IPS-15b (cell line): ENCODE data around the gene C10orf105.

ENCODE experiments used
- H3K27me3 ChIP-seq: one replicate; pipeline ENCODE4 v1.6.1; 2013; ENCODE audit warnings: low read length; ENCODE audit not compliant: control insufficient read depth, insufficient read depth
- H3K36me3 ChIP-seq: one replicate; pipeline ENCODE4 v1.6.1; 2013; ENCODE audit warnings: low read length; ENCODE audit not compliant: control insufficient read depth, insufficient read depth
- H3K4me1 ChIP-seq: one replicate; pipeline ENCODE4 v1.6.1; 2013; ENCODE audit warnings: mild to moderate bottlenecking, low read length; ENCODE audit not compliant: control insufficient read depth, insufficient read depth
- H3K4me3 ChIP-seq: one replicate; pipeline ENCODE4 v1.5.1; 2013; ENCODE audit warnings: low read depth, low read length
- H3K9ac ChIP-seq: one replicate; pipeline ENCODE4 v1.6.1; 2013; ENCODE audit warnings: low read depth, mild to moderate bottlenecking, low read length
- H3K9me3 ChIP-seq: one replicate; pipeline ENCODE4 v1.6.1; 2013; ENCODE audit warnings: mild to moderate bottlenecking, low read length; ENCODE audit not compliant: control insufficient read depth, insufficient read depth

C10orf105 gene

DNA sequence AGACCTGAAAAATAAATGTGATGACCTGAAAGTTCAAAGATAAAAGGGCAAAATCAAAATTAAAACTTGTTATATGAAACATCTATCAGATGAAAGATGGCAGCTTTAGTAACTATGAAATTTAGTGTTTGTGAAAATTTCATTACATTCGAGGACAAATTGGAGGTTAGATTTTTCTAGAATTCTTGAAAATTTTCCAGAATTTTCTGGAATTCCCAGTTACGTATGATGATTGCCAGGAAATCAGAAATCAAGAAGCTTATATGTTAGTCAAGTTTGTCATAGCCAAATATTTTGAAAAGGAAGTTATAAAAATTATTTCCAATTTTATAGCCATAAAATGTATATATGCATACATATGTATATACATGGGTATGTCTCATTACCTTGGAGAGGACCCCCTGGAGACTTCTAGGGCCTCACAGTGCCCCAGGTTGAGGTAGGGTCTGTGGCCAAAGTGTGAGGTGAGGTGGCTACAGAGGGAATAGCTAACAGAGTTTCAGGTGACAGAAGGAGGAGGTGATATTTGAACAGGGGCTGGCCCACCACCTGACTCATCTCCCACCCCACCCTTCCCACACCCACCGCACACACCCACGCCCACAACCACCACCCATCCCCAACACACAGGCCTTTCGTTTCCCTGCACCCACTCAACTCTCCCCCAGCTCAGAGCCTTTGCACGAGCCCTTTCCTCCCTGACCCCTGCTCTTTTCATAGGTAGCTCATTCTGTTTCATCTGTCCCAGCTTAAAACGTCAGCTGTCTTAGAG, 21.5 kb downstream of the C10orf105 start:
- Histone ChIP-seq H3K36me3 (no peaks in the 10 kb centered on the region), H3K9ac (no peak overlapping the region), H3K27me3 (no peaks in the 10 kb centered on the region), H3K4me3 (no peak overlapping the region), H3K9me3 (no peaks in the 10 kb centered on the region), H3K4me1 (no peaks in the 10 kb centered on the region)

DNA sequence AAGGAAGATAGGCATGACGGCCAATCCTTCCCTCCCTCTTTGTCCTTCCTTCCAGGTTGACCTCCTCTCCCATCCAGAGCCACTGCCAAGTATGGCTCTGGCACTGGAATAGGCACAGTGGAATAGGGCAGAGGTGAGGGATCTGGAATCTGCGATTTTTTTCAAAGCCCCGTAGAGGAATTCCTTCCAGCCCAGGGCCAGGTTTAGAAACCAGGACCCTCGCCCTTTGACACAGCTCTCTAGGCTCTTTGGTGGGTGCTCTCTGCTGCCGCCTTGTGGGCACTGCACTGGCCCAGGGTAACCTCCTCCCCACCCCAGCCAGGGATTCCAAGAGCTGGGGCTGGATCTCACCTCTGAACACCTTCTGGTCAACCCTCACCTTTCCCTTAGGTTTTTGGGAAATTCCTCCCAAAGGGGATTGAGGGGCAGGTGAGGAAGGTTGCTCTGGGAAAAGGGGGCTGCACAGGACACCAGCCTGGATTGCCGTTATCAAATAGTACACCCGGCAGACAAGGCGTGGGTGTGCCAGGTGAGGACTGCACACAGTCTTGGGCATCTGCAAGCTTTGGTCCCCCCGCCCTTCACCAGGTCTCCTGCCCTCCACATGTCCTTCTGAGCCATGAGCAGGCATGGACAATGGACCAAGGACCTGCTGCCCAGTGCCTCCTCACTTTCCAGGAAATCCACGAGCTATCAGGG, 22.8 kb downstream of the C10orf105 start:
- Histone ChIP-seq H3K9me3 (no peaks in the 10 kb centered on the region), H3K9ac (no peak overlapping the region), H3K4me1 (no peaks in the 10 kb centered on the region), H3K36me3 (no peaks in the 10 kb centered on the region), H3K4me3 (no peak overlapping the region), H3K27me3 (no peaks in the 10 kb centered on the region)

DNA sequence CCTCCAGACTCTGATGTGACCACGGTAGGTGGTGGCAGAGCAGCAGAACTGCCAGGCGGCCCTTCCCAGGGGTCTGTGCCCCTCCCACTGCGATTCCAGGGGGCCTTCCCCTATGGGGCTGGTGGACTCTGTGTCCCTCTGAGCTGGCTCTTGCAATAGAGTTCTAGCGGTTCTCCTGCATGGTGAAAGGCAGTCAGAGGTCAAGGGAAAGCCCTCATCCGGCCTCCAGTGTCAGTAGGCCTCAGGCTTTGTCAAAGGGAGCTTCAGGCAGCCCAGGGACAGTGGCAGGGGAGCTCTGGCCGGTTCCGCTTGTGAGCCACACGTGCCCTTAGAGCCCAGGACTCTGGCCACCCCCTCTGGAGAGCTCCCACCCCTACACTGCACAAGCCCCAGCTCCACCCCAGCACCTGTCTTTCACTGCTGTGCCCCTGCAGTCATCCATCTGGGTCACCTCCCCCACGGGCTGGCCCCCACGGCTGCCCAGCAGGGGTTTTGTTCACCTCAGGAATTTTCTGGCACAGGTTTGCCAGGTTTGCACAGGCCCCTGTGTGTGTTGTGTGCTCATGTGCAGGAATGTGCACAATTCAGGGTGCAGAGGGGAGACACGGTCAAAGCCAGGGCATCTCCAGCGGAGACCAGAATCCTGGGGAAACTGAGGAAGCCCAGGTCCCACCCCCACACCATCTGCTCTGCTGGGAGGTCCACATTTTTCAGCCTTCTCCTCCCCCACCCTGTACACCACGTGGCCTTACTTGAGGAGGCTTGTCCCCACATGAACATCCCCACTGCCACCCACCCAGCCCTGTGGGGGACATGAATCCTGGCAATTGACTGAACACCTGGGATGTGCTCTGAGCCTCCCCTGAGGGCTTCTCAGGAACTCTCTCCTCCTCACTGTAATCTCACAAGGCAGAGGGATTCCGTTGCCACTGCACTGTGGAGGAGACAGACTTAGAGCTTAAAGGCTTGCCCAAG, 23.8 kb downstream of the C10orf105 start:
- Histone ChIP-seq H3K4me3 (no peak overlapping the region), H3K4me1 (no peaks in the 10 kb centered on the region), H3K9ac (no peak overlapping the region), H3K9me3 (no peaks in the 10 kb centered on the region), H3K27me3 (no peaks in the 10 kb centered on the region), H3K36me3 (no peaks in the 10 kb centered on the region)

DNA sequence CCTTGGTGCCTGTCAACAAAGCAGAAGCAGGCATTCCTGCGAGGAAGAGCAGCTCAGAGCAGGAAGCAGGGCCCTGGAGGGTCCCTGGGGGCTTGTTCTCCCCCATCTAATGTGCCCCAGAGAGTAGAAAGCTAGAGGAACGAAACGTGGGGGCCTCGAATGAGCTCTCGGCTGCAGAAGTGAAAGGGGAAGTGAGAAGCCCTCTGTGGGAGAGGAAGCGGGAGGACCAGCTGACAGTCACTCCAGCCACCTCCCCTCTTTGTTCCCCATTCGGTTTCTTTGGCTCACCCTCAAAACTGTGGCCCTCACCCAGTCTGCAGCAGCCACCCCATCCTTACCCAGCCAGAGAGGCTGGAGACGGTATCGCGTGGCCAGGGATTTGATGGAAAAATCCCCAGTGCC, 25.0 kb downstream of the C10orf105 start:
- Histone ChIP-seq H3K4me1 (no peaks in the 10 kb centered on the region), H3K27me3 (no peaks in the 10 kb centered on the region), H3K9me3 (no peaks in the 10 kb centered on the region), H3K36me3 (no peaks in the 10 kb centered on the region), H3K9ac (no peak overlapping the region), H3K4me3 (no peak overlapping the region)

DNA sequence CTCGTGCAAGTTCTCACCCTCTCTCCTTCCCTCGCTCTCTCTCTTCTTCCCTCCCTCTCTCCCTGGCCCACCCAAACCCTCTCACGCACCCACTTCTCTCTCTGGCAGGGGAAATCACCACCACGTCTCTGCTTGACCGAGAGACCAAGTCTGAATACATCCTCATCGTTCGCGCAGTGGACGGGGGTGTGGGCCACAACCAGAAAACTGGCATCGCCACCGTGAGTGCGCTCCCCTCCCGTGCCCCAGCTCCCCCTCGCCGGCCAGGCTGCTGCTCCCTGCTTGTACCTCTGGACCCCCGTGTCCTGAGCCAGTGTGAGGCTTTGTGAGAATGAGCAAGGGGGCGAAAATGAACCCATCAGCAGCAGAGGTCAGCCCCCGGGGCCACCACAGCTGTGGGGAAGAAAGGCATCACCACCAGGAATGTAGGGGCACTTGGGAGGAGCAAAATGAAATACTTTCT, 25.5 kb downstream of the C10orf105 start:
- Histone ChIP-seq H3K4me1 (no peaks in the 10 kb centered on the region), H3K27me3 (no peaks in the 10 kb centered on the region), H3K36me3 (no peaks in the 10 kb centered on the region), H3K9me3 (no peaks in the 10 kb centered on the region), H3K9ac (no peak overlapping the region), H3K4me3 (no peak overlapping the region)

DNA sequence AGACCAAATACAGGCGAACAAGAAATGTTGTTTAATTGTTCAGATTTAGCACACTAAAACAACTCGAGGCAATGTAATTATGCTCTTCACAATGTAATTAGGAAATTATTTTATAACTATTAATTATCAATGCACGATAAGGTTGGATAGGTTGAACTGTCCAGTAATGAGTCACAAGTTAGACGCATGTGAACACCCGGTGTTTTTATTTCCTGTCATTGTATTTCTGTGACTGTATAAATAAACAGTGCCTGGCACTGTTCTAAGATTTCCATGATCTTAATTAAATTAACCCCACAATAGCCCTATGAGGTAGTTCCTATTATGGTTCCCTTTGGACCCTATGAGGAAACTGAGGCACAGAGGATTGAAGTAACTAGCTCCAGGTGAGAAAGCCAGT, 26.2 kb downstream of the C10orf105 start:
- no peaks in the 10 kb centered on the region for H3K36me3 ChIP-seq
- H3K4me3 ChIP-seq, result no peak overlapping the region
- H3K4me1 ChIP-seq, result no peaks in the 10 kb centered on the region
- no peak overlapping the region for H3K9ac ChIP-seq
- no peaks in the 10 kb centered on the region for H3K27me3 ChIP-seq
- no peaks in the 10 kb centered on the region for H3K9me3 ChIP-seq

DNA sequence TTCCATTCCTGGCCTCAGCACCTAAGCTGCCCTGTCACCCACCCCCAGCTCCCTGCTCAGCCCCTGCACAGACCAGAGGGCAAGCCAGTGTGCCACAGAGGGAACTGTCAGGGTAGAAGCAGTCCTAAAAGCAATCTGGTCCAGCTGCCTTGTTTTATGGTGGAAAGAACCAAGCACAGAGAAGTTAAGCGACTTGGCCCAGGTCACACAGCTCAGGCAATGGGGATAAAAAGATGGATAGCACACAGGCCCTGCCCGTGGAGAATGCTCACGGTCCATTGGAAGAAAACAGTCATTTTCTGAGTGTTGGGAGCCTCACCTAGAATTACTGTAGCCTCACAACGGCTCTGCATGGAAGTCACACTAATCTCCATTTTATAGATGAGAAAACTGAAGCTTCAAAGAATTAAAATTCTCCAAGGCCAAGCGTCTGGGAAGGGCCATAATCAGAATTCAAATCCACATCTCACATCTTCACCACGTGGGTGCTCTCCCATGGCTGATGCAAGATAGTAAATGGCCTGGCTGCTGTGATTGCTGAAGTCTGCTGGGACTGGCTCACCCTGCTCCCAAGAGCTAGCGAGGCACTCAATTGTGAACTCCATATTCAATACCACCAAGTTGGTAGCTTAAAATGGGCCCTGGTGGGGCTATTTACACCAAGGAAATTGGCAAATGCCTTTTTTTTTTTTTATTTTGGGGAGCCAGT, 26.8 kb downstream of the C10orf105 start:
- Histone ChIP-seq H3K27me3 (no peaks in the 10 kb centered on the region), H3K9me3 (no peaks in the 10 kb centered on the region), H3K36me3 (no peaks in the 10 kb centered on the region), H3K4me3 (no peak overlapping the region), H3K9ac (no peak overlapping the region), H3K4me1 (no peaks in the 10 kb centered on the region)

DNA sequence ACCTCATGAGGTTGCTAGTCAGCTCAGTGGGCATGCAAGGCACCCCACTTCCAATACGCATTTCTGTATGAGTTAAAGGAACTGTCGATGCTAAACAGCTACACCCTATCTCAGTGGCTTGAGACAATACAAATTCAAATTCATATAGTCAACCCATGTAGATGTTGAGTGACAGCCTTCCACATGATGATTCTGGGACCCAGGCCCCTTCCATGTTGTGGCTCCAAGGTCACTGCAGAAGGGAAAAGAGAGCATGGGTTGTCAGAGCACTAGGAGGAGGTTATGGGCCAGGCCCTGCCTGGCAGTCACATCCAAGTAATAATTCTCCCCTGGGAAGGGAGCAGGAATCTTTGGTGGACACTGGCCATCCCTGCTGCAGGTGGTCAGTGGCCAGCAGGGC, 28.2 kb downstream of the C10orf105 start:
- Histone ChIP-seq H3K9ac (no peak overlapping the region), H3K4me1 (no peaks in the 10 kb centered on the region), H3K27me3 (no peaks in the 10 kb centered on the region), H3K36me3 (no peaks in the 10 kb centered on the region), H3K4me3 (no peak overlapping the region), H3K9me3 (no peaks in the 10 kb centered on the region)

DNA sequence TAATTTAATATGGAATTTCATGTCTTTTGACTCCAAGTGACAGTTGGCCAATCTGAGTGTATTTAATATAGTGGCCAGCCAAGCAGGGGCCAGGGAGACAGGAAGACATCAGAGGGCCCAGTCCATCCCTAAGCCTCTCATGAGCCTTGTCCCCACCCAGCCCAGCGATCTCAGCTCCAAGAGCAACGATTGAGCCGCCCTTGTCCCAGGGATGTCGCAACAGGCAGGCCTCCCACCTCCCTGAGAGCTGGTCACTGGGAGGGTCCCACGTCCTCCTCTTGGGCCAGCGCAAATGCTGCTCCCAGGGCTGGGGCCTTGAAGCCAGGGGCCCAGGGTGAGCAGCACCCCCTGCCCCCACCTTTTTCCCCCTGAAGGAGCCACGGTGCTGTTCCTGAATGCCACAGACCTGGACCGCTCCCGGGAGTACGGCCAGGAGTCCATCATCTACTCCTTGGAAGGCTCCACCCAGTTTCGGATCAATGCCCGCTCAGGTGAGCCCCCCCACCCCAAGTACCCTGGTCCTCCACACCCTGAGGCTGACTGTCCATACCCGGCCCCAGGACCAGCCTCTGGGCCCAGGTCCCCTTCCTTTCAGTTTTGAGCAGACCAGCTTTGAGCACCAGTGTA, 29.4 kb downstream of the C10orf105 start:
- no peak overlapping the region for H3K9ac ChIP-seq
- no peak overlapping the region for H3K4me3 ChIP-seq
- no peaks in the 10 kb centered on the region for H3K27me3 ChIP-seq
- peaks cover 3% of the 10 kb centered on the region for H3K4me1 ChIP-seq
- H3K9me3 ChIP-seq, result no peaks in the 10 kb centered on the region
- H3K36me3 ChIP-seq, result no peaks in the 10 kb centered on the region

DNA sequence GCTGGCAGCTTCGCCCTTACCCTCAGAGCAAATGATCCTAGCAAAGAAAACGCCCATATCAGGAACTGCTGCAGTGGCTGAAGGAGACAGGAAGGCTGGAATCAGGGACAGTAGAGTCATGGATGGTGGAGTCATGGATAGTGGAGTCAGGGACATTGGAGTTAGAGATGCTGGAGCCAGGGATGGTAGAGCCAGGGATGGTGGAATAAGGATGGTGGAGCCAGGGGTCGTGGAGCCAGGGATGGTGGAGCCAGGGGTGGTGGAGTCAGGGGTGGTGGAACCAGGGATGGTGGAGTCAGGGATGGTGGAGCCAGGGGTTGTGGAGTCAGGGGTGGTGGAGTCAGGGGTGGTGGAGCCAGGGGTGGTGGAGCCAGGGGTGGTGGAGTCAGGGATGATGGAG, 31.3 kb downstream of the C10orf105 start:
- Histone ChIP-seq H3K9me3 (no peaks in the 10 kb centered on the region), H3K4me3 (no peak overlapping the region), H3K27me3 (no peaks in the 10 kb centered on the region), H3K36me3 (no peaks in the 10 kb centered on the region), H3K9ac (no peak overlapping the region), H3K4me1 (peaks cover 3% of the 10 kb centered on the region)

DNA sequence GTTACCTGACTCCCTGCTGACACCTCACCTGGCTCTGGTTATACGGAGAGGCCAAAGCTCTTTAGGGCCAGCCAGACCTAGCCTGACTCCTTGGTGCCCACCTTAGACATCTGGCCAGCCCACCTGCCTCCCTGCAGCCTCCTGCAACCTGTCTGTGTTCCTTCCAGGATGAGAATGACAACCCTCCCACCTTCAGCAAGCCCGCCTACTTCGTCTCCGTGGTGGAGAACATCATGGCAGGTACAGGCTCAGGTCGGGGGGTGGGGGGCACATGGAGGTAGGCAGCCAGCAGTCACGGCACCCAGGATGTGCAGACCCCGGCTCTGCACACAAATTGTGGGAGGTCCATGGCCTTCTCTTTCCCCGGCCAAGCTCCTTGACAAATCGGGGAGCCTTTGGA, 32.1 kb downstream of the C10orf105 start:
- Histone ChIP-seq H3K4me3 (no peak overlapping the region), H3K9me3 (no peaks in the 10 kb centered on the region), H3K36me3 (no peaks in the 10 kb centered on the region), H3K27me3 (no peaks in the 10 kb centered on the region), H3K9ac (no peak overlapping the region), H3K4me1 (peaks cover 3% of the 10 kb centered on the region)
